IPS-18c (cell line): ENCODE results near the gene NAV3.

Experiments
- H3K4me3 ChIP-seq: 2 replicates; pipeline ENCODE4 v1.7.0; 2013; ENCODE audit warnings: low read depth, mild to moderate bottlenecking, low read length, moderate library complexity; ENCODE audit not compliant: insufficient read depth
- H3K9me3 ChIP-seq: one replicate; pipeline ENCODE4 v1.6.1; 2013; ENCODE audit warnings: mild to moderate bottlenecking, low read length, moderate library complexity; ENCODE audit not compliant: control insufficient read depth, insufficient read depth

Gene NAV3

DNA sequence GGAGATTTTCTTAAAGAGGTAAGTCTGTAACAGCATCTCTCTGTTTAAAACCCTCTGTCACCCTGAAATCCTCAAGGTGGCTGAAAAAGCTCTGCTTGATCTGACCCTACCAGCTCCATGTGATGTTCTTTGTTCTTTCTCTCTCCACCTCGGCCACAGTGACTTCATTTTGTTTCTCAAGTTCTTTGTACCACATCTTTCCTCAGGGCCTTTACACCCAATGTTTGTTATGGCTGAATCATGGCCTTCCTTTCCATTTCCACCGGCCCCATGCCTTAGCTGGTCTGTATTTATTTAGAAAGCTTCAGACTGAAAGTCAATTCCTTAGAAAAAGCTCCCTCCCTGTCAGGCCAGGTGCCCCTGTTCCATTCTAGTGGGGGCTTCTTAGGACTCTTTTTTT is 431.2 kb downstream of the NAV3 start:
- Histone ChIP-seq H3K9me3 (peaks cover 7% of the 10 kb centered on the region), H3K4me3 (no peak overlapping the region)
